Measurements from ENCODE around the gene ROM1. TPM values are rescaled to one million over a fixed set of nuclear protein-coding genes. Genes with fewer than 3 reads are reported as not detected.

ROM1 gene
- total RNA-seq, 1 experiment from 2014 or later: 2.7 TPM

- H3K4me3 ChIP-seq (replicated peaks in 1 of 2; ENCODE audit: low read depth in 1 of 2, low read length in 2 of 2): no peak overlapping the region
- intact Hi-C loops (cut with micrococcal nuclease): loop anchor here (5.0 kb wide), 1 partner anchor 35 kb away; the partner anchor contains the start of genes EML3 and ROM1
- RAD21 ChIA-PET (ENCODE audit: low non-redundant PET in 1 of 2, low total read pairs in 2 of 2, uncharacterized antibody in 2 of 2, unreplicated experiment in 2 of 2): interaction anchor here in 1 of 2 experiments (0.6 kb wide), 1 partner anchor 247 kb away, joined by 3 read pairs; no protein-coding TSS in a partner anchor
Observed at GRCh38 chr11:62646825-62647608, 34.0 kb downstream of the ROM1 start.

More at GRCh38 chr11:62646825-62647608, 34.0 kb downstream of the ROM1 start:
- peak overlapping the region; percentile 84 for H3K4me2 ChIP-seq (ENCODE audit: low read length)
- H3K27me3 ChIP-seq (ENCODE audit: insufficient read depth, low read length): no peaks in the 10 kb centered on the region
- peaks cover 10 to 22% of the 10 kb centered on the region in 2 experiments; a peak in 3 of 4 replicates for H3K36me3 ChIP-seq (ENCODE audit: control insufficient read depth in 1 of 2, insufficient read depth in 2 of 2, low read length in 2 of 2)
- H3K9me3 ChIP-seq (ENCODE audit: control insufficient read depth in 1 of 2, insufficient read depth in 1 of 2, low read depth in 1 of 2, low read length in 2 of 2): no peaks in the 10 kb centered on the region
- H3K9ac ChIP-seq (ENCODE audit: low read length): no peak overlapping the region
- H2AFZ ChIP-seq (ENCODE audit: low read depth, low read length, poor library complexity, severe bottlenecking): no peak overlapping the region
- peaks cover 11 to 24% of the 10 kb centered on the region in 2 experiments for H3K4me1 ChIP-seq (ENCODE audit: control insufficient read depth in 1 of 2, insufficient read depth in 2 of 2, low read length in 2 of 2)
- no peaks in the 10 kb centered on the region for H4K20me1 ChIP-seq (ENCODE audit: insufficient read depth)
- DNase-seq (ENCODE audit: low read depth, low spot score) (no peak), ATAC-seq (peak; percentile 21)
- POLR2A ChIA-PET: interaction anchor here (0.8 to 14.1 kb wide), 5 partner anchors 8 to 194 kb away, joined by 3 to 195 read pairs (median 5); partner anchors contain the start of genes B3GAT3, C11orf98 and CSKMT
- CTCF ChIA-PET: interaction anchor here (1.6 kb wide), 1 partner anchor 222 kb away, joined by 4 read pairs; no protein-coding TSS in a partner anchor
- no peak for TF ChIP-seq YY1 (IDR thresholded peaks at IDR 0.05; ENCODE audit: extremely low read depth, insufficient replicate concordance, low read depth, low read length)
- no peak for TF ChIP-seq EZH2phosphoT487 (IDR thresholded peaks at IDR 0.05; ENCODE audit: borderline replicate concordance)
- TF ChIP-seq FOSL1 (IDR thresholded peaks at IDR 0.05; ENCODE audit: low read depth): no peak; the same call in 1 of the 2 replicates
- no peak for TF ChIP-seq ATF3 (IDR thresholded peaks at IDR 0.05)
- no peak for TF ChIP-seq ELF1 (IDR thresholded peaks at IDR 0.05; ENCODE audit: borderline replicate concordance, low read depth)
- TF ChIP-seq TCF7L2 (IDR thresholded peaks at IDR 0.05; ENCODE audit: borderline replicate concordance, extremely low read depth, insufficient read depth, insufficient read length): no peak
- no peak for TF ChIP-seq JUND (IDR thresholded peaks at IDR 0.05)
- TF ChIP-seq SP1 (IDR thresholded peaks at IDR 0.05; ENCODE audit: low read depth): no peak
- TF ChIP-seq, protein P1, sequence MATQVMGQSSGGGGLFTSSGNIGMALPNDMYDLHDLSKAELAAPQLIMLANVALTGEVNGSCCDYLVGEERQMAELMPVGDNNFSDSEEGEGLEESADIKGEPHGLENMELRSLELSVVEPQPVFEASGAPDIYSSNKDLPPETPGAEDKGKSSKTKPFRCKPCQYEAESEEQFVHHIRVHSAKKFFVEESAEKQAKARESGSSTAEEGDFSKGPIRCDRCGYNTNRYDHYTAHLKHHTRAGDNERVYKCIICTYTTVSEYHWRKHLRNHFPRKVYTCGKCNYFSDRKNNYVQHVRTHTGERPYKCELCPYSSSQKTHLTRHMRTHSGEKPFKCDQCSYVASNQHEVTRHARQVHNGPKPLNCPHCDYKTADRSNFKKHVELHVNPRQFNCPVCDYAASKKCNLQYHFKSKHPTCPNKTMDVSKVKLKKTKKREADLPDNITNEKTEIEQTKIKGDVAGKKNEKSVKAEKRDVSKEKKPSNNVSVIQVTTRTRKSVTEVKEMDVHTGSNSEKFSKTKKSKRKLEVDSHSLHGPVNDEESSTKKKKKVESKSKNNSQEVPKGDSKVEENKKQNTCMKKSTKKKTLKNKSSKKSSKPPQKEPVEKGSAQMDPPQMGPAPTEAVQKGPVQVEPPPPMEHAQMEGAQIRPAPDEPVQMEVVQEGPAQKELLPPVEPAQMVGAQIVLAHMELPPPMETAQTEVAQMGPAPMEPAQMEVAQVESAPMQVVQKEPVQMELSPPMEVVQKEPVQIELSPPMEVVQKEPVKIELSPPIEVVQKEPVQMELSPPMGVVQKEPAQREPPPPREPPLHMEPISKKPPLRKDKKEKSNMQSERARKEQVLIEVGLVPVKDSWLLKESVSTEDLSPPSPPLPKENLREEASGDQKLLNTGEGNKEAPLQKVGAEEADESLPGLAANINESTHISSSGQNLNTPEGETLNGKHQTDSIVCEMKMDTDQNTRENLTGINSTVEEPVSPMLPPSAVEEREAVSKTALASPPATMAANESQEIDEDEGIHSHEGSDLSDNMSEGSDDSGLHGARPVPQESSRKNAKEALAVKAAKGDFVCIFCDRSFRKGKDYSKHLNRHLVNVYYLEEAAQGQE (IDR thresholded peaks at IDR 0.05; ENCODE audit: low read depth): no peak
- no peak for TF ChIP-seq EZH2 (IDR thresholded peaks at IDR 0.05)
- TF ChIP-seq, protein P2, sequence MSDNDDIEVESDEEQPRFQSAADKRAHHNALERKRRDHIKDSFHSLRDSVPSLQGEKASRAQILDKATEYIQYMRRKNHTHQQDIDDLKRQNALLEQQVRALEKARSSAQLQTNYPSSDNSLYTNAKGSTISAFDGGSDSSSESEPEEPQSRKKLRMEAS (IDR thresholded peaks at IDR 0.05): no peak
- TF ChIP-seq EGR1 (IDR thresholded peaks at IDR 0.05; ENCODE audit: low read depth): no peak
- no peak for TF ChIP-seq ZFX (IDR thresholded peaks at IDR 0.05)
- TF ChIP-seq POLR2AphosphoS5 (IDR thresholded peaks at IDR 0.05; ENCODE audit: low read depth, low read length): no peak
- no peak for TF ChIP-seq ZNF274 (IDR thresholded peaks at IDR 0.05; ENCODE audit: low read depth, low read length)
- no peak for TF ChIP-seq CEBPB (IDR thresholded peaks at IDR 0.05; ENCODE audit: low read depth)
- H3K79me2 ChIP-seq (ENCODE audit: insufficient read depth, low read length): peaks cover 65% of the 10 kb centered on the region
- H3K9me2 ChIP-seq (ENCODE audit: insufficient read depth): no peaks in the 10 kb centered on the region
- peak overlapping the region; percentile 41; the same call in 1 of the 2 replicates for H3K27ac ChIP-seq (ENCODE audit: low read depth, low read length)
- BruUV-seq (replicated peaks): no TSS peak
